Calu3 (cell line): ENCODE results near the gene CPLANE1. TPM values are rescaled to one million over a fixed set of nuclear protein-coding genes. Genes with fewer than 3 reads are reported as not detected.

Experiments used
- BruUV-seq: library from RNA; stranded (reverse); fragments of 400-500 nt; replicated peaks from 2 replicates; lab custom pipeline; 2021; lab: Mats Ljungman, UMichigan
- CTCF ChIA-PET: fragments of 300-600 bp; sonication (Branson Sonifier 250); formaldehyde crosslinking; loops from one replicate; lab custom pipeline; 2022; ENCODE audit warnings: antibody characterized with exemption; lab: Charles Lee
- DNase-seq: peaks from one replicate; pipeline ENCODE4 v3.0.0; 2022
- H3K27ac Mint-ChIP-seq: one replicate; pipeline ENCODE4 v1.8.0; 2022; ENCODE audit warnings: mixed read lengths; ENCODE audit not compliant: unreplicated experiment
- H3K27me3 Mint-ChIP-seq: one replicate; pipeline ENCODE4 v1.8.0; 2022; ENCODE audit warnings: mixed read lengths; ENCODE audit not compliant: unreplicated experiment
- H3K36me3 Mint-ChIP-seq: one replicate; pipeline ENCODE4 v1.8.0; 2022; ENCODE audit warnings: mild to moderate bottlenecking, moderate library complexity, mixed read lengths; ENCODE audit not compliant: insufficient read depth, unreplicated experiment
- H3K4me1 Mint-ChIP-seq: one replicate; pipeline ENCODE4 v1.8.0; 2022; ENCODE audit warnings: mild to moderate bottlenecking, low read depth, mixed read lengths; ENCODE audit not compliant: unreplicated experiment
- H3K4me3 Mint-ChIP-seq: one replicate; pipeline ENCODE4 v1.8.0; 2022; ENCODE audit warnings: mild to moderate bottlenecking, low read depth, moderate library complexity, mixed read lengths; ENCODE audit not compliant: unreplicated experiment
- H3K9me3 Mint-ChIP-seq: one replicate; pipeline ENCODE4 v1.8.0; 2022; ENCODE audit warnings: low read depth, mixed read lengths; ENCODE audit not compliant: unreplicated experiment
- intact Hi-C: fragments of 100-400 bp; cut with micrococcal nuclease; formaldehyde crosslinking; loops from one replicate; pipeline ENCODE4 v1.10.0; 2022; ENCODE audit not compliant: unreplicated experiment
- total RNA-seq: library from RNA; stranded (reverse); gene quantifications from 2 replicates; pipeline ENCODE4 v1.2.3, GENCODE V29; 2022
- TF ChIP-seq, protein P1 (sequence below): fragments of 200-600 bp; IDR thresholded peaks from one replicate; pipeline ENCODE4 v1.8.0; 2022; ENCODE audit warnings: antibody characterized with exemption; ENCODE audit not compliant: unreplicated experiment

Gene CPLANE1
- total RNA-seq, 1 experiment from 2014 or later, result 12.1 TPM

DNA sequence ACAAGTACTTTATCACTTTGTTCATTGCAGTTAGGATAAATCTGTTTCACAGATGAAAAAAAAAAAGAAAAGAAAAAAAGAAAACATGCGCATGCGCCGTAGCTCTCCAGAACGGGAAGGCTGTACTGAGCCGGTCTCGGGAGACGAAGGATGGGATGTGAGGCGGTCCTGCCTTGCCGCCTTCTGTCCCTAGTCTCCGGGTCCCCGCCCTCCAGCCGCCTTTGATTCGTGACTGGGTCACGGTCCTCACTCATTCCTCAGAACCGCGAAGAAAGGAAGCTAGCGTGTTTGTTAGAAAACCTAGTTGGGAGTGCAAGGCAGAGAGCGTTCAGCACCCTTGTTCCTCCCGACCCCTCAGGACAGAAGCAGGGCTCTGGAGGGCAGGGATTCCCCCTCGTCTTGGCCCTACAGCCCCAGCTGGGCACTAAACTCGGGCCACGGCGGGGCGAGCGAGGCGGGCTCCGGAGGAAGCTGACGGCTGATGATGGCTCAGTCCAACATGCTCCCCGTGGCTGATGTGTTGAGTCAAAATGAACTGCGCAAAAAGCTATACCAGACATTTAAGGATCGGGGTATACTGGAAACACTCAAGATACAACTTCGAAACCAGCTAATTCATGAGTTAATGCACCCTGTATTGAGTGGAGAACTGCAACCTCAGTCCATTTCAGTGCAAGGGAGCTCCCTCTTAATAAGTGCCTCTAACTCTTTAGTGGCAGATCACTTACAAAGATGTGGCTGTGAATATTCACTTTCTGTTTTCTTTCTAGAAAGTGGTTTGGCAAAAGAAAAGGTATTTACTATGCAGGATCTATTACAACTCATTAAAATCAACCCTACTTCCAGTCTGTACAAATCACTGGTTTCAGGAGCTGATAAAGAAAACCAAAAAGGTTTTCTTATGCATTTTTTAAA is 40.0 kb downstream of the CPLANE1 start:
- TF ChIP-seq, protein P1, sequence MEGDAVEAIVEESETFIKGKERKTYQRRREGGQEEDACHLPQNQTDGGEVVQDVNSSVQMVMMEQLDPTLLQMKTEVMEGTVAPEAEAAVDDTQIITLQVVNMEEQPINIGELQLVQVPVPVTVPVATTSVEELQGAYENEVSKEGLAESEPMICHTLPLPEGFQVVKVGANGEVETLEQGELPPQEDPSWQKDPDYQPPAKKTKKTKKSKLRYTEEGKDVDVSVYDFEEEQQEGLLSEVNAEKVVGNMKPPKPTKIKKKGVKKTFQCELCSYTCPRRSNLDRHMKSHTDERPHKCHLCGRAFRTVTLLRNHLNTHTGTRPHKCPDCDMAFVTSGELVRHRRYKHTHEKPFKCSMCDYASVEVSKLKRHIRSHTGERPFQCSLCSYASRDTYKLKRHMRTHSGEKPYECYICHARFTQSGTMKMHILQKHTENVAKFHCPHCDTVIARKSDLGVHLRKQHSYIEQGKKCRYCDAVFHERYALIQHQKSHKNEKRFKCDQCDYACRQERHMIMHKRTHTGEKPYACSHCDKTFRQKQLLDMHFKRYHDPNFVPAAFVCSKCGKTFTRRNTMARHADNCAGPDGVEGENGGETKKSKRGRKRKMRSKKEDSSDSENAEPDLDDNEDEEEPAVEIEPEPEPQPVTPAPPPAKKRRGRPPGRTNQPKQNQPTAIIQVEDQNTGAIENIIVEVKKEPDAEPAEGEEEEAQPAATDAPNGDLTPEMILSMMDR, result no peak
- H3K36me3 Mint-ChIP-seq, result no peaks in the 10 kb centered on the region
- no peaks in the 10 kb centered on the region for H3K4me1 Mint-ChIP-seq
- intact Hi-C loops, result no loop called here
- CTCF ChIA-PET, result no interaction called here
- H3K4me3 Mint-ChIP-seq, result no peak overlapping the region
- no peak for DNase-seq
- no TSS peak for BruUV-seq
- H3K27ac Mint-ChIP-seq, result no peak overlapping the region
- H3K9me3 Mint-ChIP-seq, result no peaks in the 10 kb centered on the region
- H3K27me3 Mint-ChIP-seq, result no peaks in the 10 kb centered on the region

DNA sequence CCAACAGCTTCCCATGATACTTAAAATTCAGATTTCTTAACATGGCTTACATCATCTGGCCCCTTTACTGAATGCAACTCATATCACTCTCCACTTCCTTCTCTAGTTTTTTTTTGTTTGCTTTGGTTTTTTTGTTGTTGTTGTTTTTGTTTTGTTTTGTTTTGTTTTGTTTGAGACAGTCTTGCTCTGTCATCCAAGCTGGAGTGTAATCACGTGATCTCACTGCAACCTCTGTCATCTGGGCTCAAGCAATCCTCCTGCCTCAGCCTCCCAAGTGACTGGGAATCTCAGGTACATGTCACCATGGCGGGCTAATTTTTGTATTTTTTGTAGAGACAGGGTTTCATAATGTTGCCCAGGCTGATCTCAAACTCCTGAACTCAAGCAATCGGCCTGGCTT is 41.4 kb downstream of the CPLANE1 start:
- Mint-ChIP-seq H3K27ac (no peak overlapping the region), H3K9me3 (no peaks in the 10 kb centered on the region)
- CTCF ChIA-PET, result no interaction called here

DNA sequence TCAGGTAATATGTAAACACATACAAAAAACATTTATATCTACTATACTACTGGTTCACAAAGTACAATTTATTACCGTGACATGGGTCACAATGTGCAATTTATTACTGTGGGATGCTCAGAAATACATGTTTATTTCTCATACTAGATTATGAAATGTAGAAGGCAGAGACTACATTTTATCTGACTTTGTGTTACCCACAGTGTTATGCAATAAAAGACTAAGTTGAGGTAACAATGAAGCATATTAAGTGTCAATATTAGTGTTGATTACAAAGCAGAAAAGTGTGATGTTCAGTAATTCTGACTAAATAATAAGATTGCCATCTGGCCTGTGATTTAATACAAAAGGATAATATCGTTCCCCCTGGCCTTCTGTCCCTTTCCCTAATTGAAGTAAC is 42.4 kb downstream of the CPLANE1 start:
- H3K36me3 Mint-ChIP-seq, result no peaks in the 10 kb centered on the region
- H3K27me3 Mint-ChIP-seq, result no peaks in the 10 kb centered on the region

More for the DNA sequence above, 41.4 kb downstream of the CPLANE1 start:
- no peak overlapping the region for H3K4me3 Mint-ChIP-seq
- no peaks in the 10 kb centered on the region for H3K27me3 Mint-ChIP-seq
- H3K36me3 Mint-ChIP-seq, result no peaks in the 10 kb centered on the region
- TF ChIP-seq, protein P1, result no peak
- DNase-seq, result no peak
- no TSS peak for BruUV-seq
- intact Hi-C loops, result no loop called here
- H3K4me1 Mint-ChIP-seq, result no peaks in the 10 kb centered on the region

DNA sequence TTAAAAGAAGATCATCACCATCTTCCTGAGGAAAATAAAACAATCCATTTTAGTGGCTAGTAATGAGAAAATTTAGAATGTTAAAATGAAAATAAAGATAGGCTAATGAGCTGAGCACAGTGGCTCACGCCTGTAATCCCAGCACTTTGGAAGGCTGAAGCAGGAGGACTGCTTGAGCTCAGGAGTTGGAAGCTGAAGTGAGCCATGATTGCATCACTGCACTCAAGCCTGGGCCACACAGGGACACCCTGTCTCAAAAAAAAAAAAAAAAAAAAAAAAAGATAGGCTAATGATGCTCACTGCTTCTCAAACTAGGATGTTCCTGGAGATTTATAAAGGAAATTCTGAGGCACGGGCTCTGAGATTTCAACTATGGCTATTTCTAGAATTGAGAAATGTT is 50.3 kb downstream of the CPLANE1 start:
- H3K27ac Mint-ChIP-seq, result no peak overlapping the region
- TF ChIP-seq, protein P1, result no peak
- no peaks in the 10 kb centered on the region for H3K27me3 Mint-ChIP-seq
- peaks cover 4% of the 10 kb centered on the region for H3K36me3 Mint-ChIP-seq
- H3K4me1 Mint-ChIP-seq, result no peaks in the 10 kb centered on the region
- CTCF ChIA-PET, result interaction anchor here (0.7 kb wide), 1 partner anchor 1125 kb away, joined by 6 read pairs; no protein-coding TSS in a partner anchor
- no peak overlapping the region for H3K4me3 Mint-ChIP-seq
- intact Hi-C loops, result no loop called here
- DNase-seq, result no peak
- no TSS peak for BruUV-seq
- no peaks in the 10 kb centered on the region for H3K9me3 Mint-ChIP-seq

More for the DNA sequence above, 42.4 kb downstream of the CPLANE1 start:
- TF ChIP-seq, protein P1, result no peak
- no peak for DNase-seq
- H3K4me1 Mint-ChIP-seq, result no peaks in the 10 kb centered on the region
- H3K9me3 Mint-ChIP-seq, result no peaks in the 10 kb centered on the region
- no TSS peak for BruUV-seq
- CTCF ChIA-PET, result no interaction called here
- no peak overlapping the region for H3K4me3 Mint-ChIP-seq
- H3K27ac Mint-ChIP-seq, result no peak overlapping the region
- intact Hi-C loops, result no loop called here
